Measurements from ENCODE around the gene BCKDHB. TPM values are rescaled to one million over a fixed set of nuclear protein-coding genes. Genes with fewer than 3 reads are reported as not detected.

Gene BCKDHB
- total RNA-seq, 1 experiment from 2014 or later = 14.2 TPM

GRCh38 chr6:80148220-80148619 lies 41.7 kb downstream of the BCKDHB start:
- no peak for DNase-seq (ENCODE audit: low spot score)

GRCh38 chr6:80151635-80152034 lies 45.2 kb downstream of the BCKDHB start:
- DNase-seq (ENCODE audit: low spot score) = no peak

GRCh38 chr6:80154160-80154559 lies 47.7 kb downstream of the BCKDHB start:
- DNase-seq (ENCODE audit: low spot score) = no peak

GRCh38 chr6:80156221-80156620 lies 49.8 kb downstream of the BCKDHB start:
- no peak for DNase-seq (ENCODE audit: low spot score)

- DNase-seq (ENCODE audit: low spot score) = no peak
Observed at GRCh38 chr6:80158478-80158989, 52.1 kb downstream of the BCKDHB start.

GRCh38 chr6:80161434-80161833 lies 55.0 kb downstream of the BCKDHB start:
- DNase-seq (ENCODE audit: low spot score) = no peak

- peak; percentile 75 for DNase-seq (ENCODE audit: low spot score)
Observed at GRCh38 chr6:80163754-80164187, 57.3 kb downstream of the BCKDHB start.

GRCh38 chr6:80165143-80165542 lies 58.7 kb downstream of the BCKDHB start:
- peak; percentile 18 for DNase-seq (ENCODE audit: low spot score)

- no peak for DNase-seq (ENCODE audit: low spot score)
Observed at GRCh38 chr6:80165819-80166218, 59.3 kb downstream of the BCKDHB start.

GRCh38 chr6:80170433-80170832 lies 64.0 kb downstream of the BCKDHB start:
- DNase-seq (ENCODE audit: low spot score) = no peak

GRCh38 chr6:80173411-80173810 lies 66.9 kb downstream of the BCKDHB start:
- no peak for DNase-seq (ENCODE audit: low spot score)

GRCh38 chr6:80174900-80175572 lies 68.6 kb downstream of the BCKDHB start:
- peak; percentile 84 for DNase-seq (ENCODE audit: low spot score)

GRCh38 chr6:80179695-80180094 lies 73.2 kb downstream of the BCKDHB start:
- peak; percentile 18 for DNase-seq (ENCODE audit: low spot score)

- DNase-seq (ENCODE audit: low spot score) = no peak
Observed at GRCh38 chr6:80181352-80182081, 75.0 kb downstream of the BCKDHB start.

GRCh38 chr6:80182308-80182707 lies 75.8 kb downstream of the BCKDHB start:
- peak; percentile 54 for DNase-seq (ENCODE audit: low spot score)

GRCh38 chr6:80183019-80183795 lies 76.7 kb downstream of the BCKDHB start:
- DNase-seq (ENCODE audit: low spot score) = no peak

- DNase-seq (ENCODE audit: low spot score) = no peak
Observed at GRCh38 chr6:80185492-80185891, 79.0 kb downstream of the BCKDHB start.

- no peak for DNase-seq (ENCODE audit: low spot score)
Observed at GRCh38 chr6:80186082-80186481, 79.6 kb downstream of the BCKDHB start.

- no peak for DNase-seq (ENCODE audit: low spot score)
Observed at GRCh38 chr6:80196906-80197305, 90.4 kb downstream of the BCKDHB start.

- peak; percentile 25 for DNase-seq (ENCODE audit: low spot score)
Observed at GRCh38 chr6:80197474-80197873, 91.0 kb downstream of the BCKDHB start.

- no peak for DNase-seq (ENCODE audit: low spot score)
Observed at GRCh38 chr6:80197986-80198385, 91.5 kb downstream of the BCKDHB start.

GRCh38 chr6:80203283-80203682 lies 96.8 kb downstream of the BCKDHB start:
- no peak for DNase-seq (ENCODE audit: low spot score)
